HG02970 (cell line): ENCODE measurements around the gene FGD1.
"Not testable (repeated sequence)": the region's sequence is repeated elsewhere in the genome, so short reads cannot be mapped to it uniquely, and the experiment has no call there.

Experiments
- ATAC-seq: cut with Tn5 transposase; IDR thresholded peaks from one replicate; pipeline ENCODE4 v1.9.1; 2021; ENCODE audit warnings: mild to moderate bottlenecking, moderate library complexity, moderate number of reproducible peaks; ENCODE audit not compliant: unreplicated experiment, low FRiP score

FGD1 gene

GRCh38 chrX:54495814-54496516 is at the start of gene FGD1:
Gene FGD1 (minus strand): TSS chrX:54496234. CDS start chrX:54495432, 802 bp downstream.
- no peak for ATAC-seq

- not testable (repeated sequence) for ATAC-seq
Observed at GRCh38 chrX:54542239-54542638, 46.2 kb upstream of the FGD1 start.

- ATAC-seq = no peak
Observed at GRCh38 chrX:54540289-54540688, 44.3 kb upstream of the FGD1 start.

GRCh38 chrX:54534271-54534670 is 38.2 kb upstream of the FGD1 start:
- ATAC-seq = no peak

- ATAC-seq = peak; percentile 38
Observed at GRCh38 chrX:54530357-54530900, 34.4 kb upstream of the FGD1 start.

- ATAC-seq = peak; percentile 80
Observed at GRCh38 chrX:54529552-54530356, 33.7 kb upstream of the FGD1 start, which contains the start of gene GNL3L. Gene GNL3L (plus strand): TSS chrX:54530219. CDS start chrX:54532567, 2,348 bp downstream.

GRCh38 chrX:54529151-54529550 is 33.1 kb upstream of the FGD1 start:
- no peak for ATAC-seq

- no peak for ATAC-seq
Observed at GRCh38 chrX:54509400-54509799, 13.4 kb upstream of the FGD1 start.

GRCh38 chrX:54496936-54497335 is 902 bp upstream of the FGD1 start:
- no peak for ATAC-seq

GRCh38 chrX:54496517-54496852 is 451 bp upstream of the FGD1 start:
- no peak for ATAC-seq

- no peak for ATAC-seq
Observed at GRCh38 chrX:54494989-54495813, 833 bp downstream of the FGD1 start.

GRCh38 chrX:54494166-54494988 is 1.7 kb downstream of the FGD1 start:
- ATAC-seq = no peak

GRCh38 chrX:54492340-54492739 is 3.7 kb downstream of the FGD1 start:
- ATAC-seq = no peak

- ATAC-seq = not testable (repeated sequence)
Observed at GRCh38 chrX:54489819-54490218, 6.2 kb downstream of the FGD1 start.

- no peak for ATAC-seq
Observed at GRCh38 chrX:54484666-54485065, 11.4 kb downstream of the FGD1 start.

GRCh38 chrX:54483946-54484345 is 12.1 kb downstream of the FGD1 start:
- no peak for ATAC-seq

GRCh38 chrX:54482839-54483593 is 13.0 kb downstream of the FGD1 start:
- no peak for ATAC-seq

GRCh38 chrX:54479136-54480111 is 16.6 kb downstream of the FGD1 start:
- ATAC-seq = no peak
